Stimulated activated naive CD8-positive, alpha-beta T cell treated with anti-CD3 and anti-CD28 coated beads, Interleukin-15, Interleukin-2, amounts not matched to agents 100 U/mL and 50 U/mL, for 24 hours (primary cell): Measurements from ENCODE around the gene TMEM184A.
"Not testable (repeated sequence)": the region's sequence is repeated elsewhere in the genome, so short reads cannot be mapped to it uniquely, and the experiment has no call there.

Source experiments
- ATAC-seq: fragments of 150-1000 bp; cut with Tn5 transposase; one replicate; pipeline ENCODE4 v1.10.0; 2021
- DNase-seq: peaks from one replicate; pipeline ENCODE4 v3.0.0; 2021

Gene TMEM184A

DNA sequence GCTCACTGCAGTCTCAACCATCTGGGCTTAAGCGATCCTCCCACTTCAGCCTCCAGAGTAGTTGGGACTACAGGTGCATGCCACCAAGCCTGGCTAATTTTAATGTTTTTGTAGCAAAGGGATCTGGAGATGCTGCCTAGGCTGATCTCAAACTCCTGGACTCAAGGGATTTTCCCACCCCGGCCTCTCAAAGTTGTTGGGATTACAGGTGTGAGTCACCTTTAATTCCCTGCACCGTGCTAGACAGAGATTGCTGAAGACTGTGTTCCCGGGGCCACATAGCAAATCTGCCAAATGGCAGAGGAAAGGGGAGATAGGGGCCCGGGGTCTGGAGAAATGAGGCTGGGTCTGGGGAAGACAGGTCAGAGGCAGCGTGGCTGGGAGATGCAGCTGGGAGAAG, 34.5 kb upstream of the TMEM184A start:
- DNase-seq, result no peak
- ATAC-seq, result no peak

DNA sequence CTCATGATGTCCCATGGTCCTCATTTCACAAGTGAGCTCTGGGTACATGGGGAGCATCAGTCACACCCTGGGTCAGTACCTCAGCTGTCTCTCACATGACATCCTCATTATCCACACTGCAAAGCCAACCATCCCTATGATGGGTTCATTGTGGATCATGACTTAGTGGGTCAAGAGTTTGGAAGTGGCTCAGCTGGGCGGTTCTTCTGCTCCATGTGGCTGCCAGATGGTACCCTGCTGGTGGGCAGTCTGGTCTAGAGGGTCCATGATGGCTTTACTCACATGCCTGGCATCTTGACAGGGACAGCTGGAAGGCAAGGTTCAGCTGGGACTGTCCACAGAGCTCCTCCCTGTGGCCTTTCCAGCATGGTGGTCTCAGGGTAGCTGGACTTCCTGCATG, 33.0 kb upstream of the TMEM184A start:
- ATAC-seq, result no peak
- DNase-seq, result no peak

DNA sequence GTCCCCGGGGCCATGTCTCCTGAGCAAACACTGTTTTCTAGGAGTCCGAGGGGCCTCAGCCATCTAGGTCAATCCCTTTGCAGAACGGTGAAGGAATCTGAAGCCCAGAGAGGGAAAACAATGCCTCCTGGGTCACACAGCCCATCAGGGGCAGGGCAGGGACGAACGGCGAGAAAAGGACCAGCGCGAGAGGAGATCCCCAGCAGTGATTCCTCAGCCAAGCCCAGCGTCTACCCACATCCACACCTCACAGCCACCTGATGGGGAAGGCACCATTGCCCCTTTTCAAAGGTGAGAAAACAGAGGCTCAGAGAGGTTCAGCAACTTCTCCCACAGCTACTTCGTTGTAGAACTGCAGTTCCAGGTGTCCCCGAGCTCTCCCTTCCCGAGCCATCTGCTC, 31.7 kb upstream of the TMEM184A start:
- no peak for ATAC-seq
- no peak for DNase-seq

DNA sequence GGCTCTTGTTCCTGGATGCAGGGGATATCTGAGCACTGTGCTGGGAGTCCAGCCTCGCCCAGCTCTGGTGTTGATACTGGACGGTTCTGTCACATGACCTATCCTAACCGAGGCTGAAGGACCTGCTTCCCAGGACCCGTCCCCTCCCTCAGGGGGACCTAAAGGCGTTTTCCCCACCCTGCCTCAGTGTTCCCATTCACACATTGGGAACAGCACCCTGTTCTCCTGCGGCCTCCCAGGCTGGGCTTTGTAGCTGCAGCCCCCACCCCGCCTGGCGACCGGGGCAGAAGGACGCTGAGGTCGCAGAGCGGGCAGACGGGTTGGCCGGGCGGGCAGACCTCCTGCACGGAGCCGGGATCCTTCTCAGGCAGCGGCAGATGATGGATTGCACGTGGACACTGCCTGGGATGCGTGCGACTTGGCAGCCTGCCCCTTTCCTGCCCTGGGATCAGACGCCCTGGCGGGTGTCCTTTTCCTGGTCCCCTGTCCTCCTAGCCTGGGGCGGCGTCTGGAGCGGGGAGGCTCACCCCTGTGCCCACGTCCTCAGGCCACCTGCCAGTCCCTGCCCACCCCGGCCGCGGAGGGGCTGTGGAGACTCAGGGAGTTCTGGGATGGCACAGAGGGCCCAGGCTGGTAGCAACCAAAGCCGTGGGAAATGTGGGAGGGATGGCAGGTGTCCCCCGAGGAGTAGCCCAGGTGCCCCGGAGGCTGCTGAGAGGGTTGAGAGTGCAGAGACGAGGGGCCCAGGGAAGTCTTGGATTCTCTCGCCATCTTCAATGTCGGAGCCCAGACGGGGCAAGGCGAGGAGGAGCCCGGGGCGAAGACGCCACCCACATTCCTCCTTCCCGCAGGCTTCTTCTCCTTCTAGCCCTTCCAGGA, 31.1 kb upstream of the TMEM184A start:
- no peak for DNase-seq
- no peak for ATAC-seq

DNA sequence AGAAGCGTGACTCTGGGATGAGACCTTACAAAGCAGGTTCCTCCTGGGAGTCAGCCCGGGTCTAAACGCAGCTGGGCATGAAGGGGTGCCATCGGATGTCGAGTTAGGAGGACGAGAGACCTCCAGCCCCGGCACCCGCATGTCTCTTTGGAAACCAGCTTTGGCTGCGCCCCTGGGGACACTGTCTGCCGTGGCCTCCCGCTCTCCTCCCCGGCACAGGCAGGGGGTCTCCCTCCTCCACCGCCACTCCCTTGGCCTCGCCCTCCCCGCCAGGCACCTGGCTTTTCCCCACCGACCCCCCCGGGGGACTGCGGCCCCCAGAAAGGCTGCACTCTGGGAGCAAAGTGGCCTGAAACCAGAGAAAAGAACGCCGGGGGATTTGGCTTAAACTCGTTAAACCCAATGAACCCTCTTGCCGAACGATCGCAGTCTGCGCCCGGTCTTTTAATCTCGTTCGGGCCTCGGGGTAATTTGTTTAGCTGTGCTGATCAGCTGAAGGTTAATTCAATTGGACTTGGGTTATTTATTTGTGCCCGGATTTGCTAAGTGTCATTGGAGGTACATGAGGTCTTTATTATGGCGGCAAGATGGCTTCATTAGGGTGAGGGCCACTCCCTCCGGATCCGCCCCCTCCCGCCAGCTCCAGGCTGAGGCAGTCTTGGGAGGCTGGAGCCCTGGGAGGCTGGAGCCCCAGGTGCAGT, 30.3 kb upstream of the TMEM184A start:
- ATAC-seq, result no peak

DNA sequence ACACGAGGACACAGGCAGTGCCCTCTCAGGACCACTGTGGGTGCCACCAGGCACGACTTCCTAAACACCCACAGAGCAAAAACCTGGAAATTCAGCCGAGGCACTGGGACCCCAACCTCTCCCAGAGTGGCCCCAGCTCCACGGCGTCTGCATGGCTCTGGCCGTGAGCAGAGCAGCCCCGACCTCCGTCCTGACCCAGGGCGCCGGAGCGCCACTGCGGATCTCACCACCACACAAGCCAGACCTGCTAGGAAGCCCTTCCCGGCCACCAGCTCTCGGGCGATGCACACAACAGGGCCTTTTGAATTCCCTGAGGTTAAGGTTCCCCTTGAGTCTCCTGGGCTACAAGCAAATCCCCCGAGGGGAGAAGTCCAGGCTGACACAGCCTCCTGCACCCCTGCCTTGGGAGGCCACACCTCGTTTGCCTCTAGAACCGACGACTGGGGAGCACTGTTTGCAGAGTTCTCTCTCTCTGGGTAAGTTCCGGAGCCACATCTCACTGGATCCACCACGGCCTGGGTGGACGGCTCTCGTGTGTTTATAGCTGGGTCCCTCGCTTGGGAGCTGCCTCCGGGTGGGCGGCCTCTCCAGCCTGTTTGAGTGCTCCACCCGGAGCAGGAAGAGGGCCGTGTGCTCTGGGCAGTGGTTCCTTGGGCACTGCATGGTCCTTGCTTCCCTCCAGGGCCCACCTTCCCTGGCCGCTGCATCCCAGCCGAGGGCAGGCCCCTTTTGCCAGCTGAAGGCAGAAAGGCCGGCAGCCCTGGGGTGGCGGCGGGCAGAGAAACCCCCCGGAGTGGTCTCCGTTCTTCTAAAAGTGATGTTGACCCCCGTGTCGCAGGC, 29.4 kb upstream of the TMEM184A start:
- DNase-seq, result no peak
- no peak for ATAC-seq

More for the DNA sequence above, 30.3 kb upstream of the TMEM184A start:
- no peak for DNase-seq

DNA sequence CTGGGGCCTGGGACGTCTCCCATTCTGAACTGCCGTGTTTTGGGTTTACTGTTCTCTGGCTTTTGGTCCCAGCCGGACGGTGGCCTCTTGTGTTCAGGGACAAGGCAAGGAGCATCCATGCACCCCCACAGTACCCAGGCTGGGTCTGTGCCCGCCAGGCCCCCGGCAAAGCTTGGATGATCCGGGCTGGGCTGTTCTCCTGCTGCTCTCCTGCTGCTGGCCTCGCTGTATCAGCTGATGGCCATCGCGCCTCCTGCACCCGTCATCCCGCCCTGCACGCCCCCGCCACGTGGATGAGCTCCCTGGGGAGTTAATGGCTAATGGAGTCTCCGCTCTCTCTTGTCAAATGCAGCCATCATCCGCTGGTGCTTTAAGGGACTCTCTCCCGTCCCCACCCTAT, 28.7 kb upstream of the TMEM184A start:
- DNase-seq (no peak), ATAC-seq (no peak)

DNA sequence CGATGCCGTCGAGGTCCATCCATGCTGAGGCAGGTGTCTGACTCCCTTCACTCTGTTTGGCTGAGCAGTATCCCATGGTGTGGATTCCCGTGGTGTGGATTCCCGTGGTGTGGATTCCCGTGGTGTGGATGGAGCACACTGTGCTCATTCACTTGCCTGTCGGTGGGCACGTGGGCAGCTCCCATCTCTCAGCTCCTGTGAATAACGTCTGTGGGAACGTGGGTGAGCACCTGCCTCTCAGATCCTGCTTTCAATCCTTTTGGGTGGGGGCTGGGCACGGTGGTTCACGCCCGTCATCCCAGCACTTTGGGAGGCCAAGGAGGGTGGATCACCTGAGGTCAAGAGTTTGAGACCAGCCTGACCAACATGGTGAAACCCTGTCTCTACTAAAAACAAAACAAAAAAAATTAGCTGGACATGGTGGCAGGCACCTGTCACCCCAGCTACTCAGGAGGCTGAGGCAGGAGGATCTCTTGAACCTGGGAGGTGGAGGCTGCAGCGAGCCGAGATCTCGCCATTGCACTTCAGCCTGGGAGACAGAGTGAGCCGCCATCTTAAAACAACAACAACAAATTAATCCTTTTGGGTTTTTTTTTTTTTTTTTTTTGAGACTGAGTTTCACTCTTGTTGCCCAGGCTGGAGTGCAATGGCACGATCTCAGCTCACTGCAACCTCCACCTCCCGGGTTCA, 27.4 kb upstream of the TMEM184A start:
- not testable (repeated sequence) for DNase-seq, ATAC-seq

DNA sequence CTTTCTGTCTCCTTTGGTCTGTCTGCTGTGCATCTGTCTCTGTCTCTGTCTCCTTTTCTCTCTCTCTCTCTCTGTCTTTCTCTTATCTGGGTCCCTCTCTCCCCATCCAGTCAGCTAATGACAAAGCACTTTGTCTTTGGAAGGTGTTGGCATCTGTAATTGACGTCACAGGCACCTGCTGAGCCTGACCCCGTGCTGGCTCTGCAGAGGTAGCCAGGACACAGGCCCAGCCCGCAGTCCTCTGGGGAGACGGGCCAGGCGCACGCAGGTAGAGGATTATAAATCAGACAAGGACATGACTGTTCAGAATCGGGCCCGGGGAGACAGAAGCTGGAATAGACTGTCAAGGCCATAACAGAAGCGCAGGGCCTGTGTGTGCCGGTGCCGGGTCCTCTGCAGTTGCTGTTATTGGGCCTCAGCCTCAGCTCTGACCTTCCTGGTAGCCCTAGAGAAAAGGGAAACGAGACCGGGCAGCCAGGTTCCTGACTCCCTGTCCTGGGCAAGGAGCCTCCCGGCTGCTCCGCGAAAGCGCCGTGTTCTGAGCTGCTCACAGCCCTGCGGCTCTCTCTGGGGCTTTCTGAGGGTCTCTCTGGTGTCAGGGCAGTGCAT, 24.5 kb upstream of the TMEM184A start:
- no peak for DNase-seq
- ATAC-seq, result no peak

DNA sequence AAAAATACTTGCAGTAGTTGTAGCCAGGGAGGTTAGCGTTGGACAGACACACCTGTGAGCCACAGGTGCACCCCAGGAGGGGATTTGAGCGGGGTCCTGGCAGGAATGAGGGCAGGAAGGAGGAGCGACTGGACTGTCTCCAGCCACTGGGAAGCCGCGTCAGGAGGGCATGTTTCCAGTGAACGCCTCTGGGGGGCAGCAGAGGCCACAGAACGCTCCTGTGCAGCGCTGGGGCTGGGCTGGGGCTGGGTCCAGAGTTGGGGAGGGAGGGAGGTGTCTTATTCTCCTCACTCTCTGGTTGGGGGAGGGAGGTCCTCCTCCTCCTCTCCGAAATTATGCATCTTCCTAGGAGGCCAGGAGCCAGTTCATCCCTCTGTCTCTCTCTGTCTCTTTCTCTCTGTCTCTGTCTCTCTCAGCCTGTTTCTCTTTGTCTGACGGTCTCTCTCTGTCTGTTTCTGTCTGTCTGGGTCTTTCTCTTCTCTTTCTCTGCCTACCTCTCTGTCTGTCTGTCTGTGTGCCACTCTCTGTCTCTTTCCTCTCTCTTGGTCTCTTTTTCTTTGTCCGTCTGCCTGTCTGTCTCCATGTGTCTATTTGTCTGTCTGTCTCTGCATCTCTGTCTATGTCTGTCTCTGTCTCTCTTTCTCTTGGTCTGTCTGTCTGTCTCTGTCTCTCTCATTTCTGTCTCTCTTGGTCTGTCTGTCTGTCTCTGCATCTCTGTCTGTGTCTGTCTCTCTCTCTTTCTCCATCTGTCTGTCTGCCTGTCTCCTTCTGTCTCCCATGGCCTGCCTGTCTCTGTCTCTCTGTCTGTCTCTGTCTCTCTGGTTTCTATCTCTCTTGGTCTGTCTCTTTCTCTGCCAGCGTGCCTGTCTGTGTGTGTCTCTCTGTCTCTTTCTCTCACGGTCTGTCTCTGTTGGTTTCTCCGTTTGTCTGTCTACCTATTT, 23.7 kb upstream of the TMEM184A start:
- DNase-seq, result peak; percentile 77
- peak; percentile 95 for ATAC-seq

DNA sequence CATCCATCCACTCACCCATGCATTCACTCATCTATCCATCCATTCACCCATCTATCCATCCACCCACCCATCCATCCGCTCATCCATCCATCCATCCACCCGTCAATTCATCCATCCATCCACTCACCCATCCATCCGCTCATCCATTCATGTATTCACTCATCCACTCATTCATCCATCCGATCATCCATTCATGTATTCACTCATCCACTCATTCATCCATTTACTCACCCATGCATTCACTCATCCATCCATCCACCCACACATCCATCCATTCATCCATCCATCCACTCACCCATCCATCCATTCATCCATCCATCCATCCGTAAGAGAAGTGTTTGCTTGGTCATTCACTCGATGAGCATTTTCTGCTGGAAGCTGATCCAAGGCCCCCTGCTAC, 22.5 kb upstream of the TMEM184A start:
- ATAC-seq, result no peak
- no peak for DNase-seq

DNA sequence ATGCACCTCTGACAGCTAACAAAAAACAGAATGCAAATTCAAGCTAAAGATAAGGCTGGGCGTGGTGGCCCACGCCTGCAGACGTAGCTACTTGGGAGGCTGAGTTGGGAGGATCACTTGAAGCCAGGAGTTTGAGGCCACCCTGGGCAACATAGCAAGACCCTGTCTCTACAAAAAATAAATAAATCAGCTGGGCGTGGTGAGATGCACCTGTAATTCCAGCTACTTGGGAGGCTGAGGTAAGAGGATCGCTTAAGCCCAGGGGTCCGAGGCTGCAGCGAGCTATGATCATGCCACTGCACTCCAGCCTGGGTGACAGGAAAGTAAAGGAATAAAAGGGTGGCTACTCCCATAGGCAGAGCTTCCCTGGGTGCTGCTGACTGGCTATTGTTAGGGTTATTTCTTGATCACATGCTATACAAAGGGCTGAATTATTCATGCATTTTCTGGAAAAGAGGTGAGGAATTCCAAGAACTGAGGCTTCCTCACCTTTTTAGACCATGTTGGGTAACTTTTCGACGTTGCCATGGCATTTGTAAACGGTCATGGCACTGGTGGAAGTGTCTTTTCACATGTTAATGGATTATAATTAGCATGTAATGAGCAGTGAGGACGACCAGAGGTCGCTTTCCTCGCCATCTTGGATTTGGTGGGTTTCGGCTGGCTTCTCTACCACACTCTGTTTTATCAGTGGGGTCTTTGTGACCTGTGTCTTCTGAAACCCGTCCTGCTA, 20.7 kb upstream of the TMEM184A start:
- no peak for DNase-seq
- ATAC-seq, result no peak

DNA sequence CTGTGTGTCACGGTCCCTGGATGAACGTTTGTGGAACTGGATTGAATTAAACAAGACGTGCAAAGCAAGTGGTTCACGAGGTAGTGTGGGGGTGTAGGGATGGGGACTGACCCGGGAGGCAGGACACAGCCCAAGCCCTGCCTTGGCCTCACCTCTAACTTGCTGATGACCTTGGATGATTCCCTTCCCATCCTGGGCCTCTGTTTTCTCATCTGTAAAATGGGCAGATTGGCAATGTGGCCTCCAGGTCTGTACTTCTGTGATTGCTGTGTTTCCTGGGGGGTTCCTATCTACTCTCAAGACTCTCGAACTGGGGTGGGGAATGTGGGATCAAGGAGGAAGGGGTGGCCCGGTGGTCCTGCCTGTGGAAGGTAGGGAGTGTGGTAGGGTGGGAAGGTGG, 19.8 kb upstream of the TMEM184A start:
- DNase-seq (no peak), ATAC-seq (no peak)

DNA sequence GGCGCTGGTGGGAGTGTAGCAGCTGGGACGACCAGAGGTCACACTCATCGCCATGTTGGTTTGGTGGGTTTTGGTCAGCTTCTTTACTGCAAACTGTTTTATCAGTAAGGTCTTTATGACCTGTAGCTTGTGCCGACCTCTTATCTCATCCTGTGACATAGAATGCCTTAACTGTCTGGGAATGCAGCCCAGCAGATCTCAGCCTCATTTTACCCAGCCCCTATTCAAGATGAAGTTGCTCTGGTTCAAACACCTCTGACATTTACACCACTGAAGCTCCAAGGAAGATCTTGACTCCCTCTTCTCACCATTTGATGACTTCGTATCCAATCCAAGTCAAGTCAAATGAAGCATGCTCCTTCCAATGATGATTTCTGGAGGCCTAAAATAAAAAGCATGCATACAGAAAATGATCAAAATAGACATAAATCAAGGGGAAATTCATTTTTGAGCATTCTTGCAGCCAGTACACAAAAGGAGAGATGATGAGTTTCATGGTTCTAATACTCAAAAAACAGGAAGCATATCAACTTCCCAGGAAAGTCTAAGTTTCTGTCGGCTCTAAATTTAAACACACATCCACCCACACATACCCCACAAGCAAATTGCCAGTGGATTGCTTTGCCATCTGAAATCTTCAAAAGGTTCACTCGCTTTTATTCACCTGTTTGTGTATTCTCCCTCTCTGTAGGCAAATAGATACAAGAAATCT, 16.3 kb upstream of the TMEM184A start:
- ATAC-seq, result no peak
- no peak for DNase-seq

DNA sequence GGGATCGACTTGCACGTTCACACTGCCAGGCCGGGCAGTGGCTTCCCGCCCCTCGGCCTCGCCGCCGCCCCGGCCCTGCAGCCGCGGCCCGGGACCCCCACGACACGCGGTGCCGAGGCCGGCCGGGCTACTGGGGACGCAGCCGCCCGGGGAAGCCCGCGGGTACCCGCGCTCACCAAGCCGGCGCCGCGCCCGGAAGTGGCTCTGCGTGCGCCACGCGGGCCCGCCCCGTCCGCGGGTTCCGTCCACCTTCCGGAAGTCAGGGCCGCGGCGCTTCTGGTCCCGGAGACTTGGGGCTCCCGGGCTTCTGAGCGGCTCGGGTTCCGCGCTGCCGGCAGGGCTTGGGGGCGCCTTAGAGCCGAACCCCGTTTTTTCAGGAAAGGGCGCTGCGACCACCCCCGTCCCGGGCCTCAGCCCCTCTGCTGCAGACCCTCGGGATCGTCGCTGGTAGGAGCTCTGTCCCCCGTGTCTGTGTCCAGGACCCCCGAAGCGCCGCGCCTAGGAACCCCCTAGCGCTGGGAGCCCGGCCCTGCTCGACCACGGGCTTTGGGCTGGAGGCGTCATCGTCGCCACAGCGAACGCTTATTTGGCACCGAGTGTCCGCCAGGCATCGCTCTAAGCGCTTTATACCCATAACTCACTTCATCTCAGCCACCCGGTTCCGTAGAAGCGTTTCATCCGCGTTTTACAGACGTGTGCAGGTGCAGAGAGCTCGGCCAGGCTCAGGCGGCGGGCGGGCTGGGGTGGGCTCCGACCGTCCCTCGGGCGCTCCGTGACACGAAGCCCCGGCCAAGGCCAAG, 14.0 kb upstream of the TMEM184A start, which contains the start of gene PSMG3:
TSS of gene PSMG3 (minus strand) at position 200 of the 800 bp plus-strand sequence. CDS start 693 bp downstream, outside the sequence.
- ATAC-seq, result peak; percentile 97

DNA sequence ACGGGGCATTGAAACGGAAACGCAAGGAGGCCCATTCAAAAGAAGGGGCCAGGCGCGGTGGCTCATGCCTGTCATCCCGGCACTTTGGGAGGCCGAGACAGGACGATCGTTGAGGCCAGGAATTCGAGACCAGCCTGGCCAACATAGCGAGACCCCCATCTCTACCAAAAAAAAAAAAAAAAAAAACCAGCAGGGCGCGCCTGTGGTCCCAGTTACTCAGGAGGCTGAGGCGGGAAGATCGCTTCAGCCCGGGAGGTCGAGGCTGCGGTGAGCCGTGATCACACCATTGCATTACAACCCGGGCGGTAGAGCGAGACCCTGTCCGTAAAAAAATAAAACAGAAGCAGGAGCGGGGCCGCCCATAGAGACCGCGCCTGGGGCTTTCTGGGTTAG, 13.4 kb upstream of the TMEM184A start:
- DNase-seq, result no peak
- ATAC-seq, result no peak

More for the DNA sequence above, 14.0 kb upstream of the TMEM184A start, which contains the start of gene PSMG3:
- peak; percentile 92 for DNase-seq

DNA sequence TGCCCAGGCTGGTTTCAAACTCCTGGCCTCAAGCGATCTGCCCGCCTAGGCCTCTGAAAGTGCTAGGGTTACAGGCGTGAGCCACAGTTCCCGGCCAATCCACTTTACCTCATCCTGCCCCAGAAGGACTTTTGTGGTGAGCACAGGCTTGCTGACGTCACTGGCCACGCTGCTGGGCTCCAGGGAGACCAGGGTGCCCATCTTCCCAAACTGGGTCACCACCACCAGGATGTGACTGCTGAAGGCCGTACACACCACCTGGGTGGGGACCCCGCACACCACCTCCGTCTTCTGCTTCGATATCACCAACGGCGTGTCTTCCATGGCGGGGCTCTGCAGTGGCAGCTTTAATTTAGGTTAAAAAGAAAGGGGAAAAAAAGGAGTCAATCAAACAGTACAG, 13.0 kb upstream of the TMEM184A start:
- DNase-seq (peak; percentile 51), ATAC-seq (no peak)

DNA sequence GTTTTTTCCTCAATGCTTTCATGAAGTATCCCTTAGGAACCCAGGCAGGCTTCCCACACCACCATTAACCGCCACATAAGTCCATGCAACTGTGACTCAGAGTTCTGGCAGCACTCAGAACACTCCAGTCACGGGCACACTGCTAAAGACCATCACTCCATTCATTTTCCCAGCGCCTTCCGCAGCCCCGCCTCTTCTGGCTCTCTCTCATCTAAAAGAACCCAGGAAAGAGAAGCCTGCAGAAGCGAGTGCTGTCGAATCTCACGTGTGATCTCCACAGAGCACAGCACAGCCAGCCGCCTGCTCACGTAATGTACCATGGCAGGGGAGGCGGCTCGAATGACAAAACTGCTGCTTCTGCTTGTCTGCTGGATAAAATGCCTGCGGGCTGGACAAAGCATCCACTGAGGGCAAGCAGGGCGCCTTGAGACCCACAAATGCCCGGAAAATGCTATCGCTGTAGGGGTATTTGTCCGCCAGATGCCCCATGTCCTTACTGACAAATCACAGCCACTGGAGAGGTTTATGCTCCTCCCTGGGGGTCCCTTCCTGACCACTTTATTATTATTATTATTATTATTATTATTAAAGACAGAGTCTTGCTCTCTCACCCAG, 12.0 kb upstream of the TMEM184A start:
- ATAC-seq (no peak), DNase-seq (no peak)
